Measurements from ENCODE around the gene PNLIPRP3. TPM values are rescaled to one million over a fixed set of nuclear protein-coding genes. Genes with fewer than 3 reads are reported as not detected.
A peak's percentile ranks its signal among the peaks of the same experiment; 100 is the strongest.

The PNLIPRP3 gene
- total and polyA plus RNA-seq, 10 donors, result not detected

GRCh38 chr10:116487522-116488430, 60.1 kb downstream of the PNLIPRP3 start:
- Histone ChIP-seq H3K9me3 (no peaks in the 10 kb centered on the region), H3K27ac (no peak overlapping the region), H3K4me1 (no peaks in the 10 kb centered on the region), H3K36me3 (no peaks in the 10 kb centered on the region), H3K4me3 (no peak overlapping the region), H3K27me3 (replicated peaks in 1 of 7) (peaks cover 0 to 5% (median 0%) of the 10 kb centered on the region in 7 donors)
- TF ChIP-seq POLR2A (IDR thresholded peaks at IDR 0.05), result no peak
- 82 to 100% (median 93%) methylated on average over 1 of the region's 1 CpG for WGBS, 5 donors
- intact Hi-C loops (cut with DNase I; ENCODE audit: low total_unique reads), result no loop called here
- no peak for DNase-seq

GRCh38 chr10:116489460-116489859, 61.8 kb downstream of the PNLIPRP3 start:
- WGBS, 5 donors, result 59 to 80% (median 69%) methylated on average over 2 of the region's 2 CpGs
- intact Hi-C loops (cut with DNase I; ENCODE audit: low total_unique reads), result no loop called here
- Histone ChIP-seq H3K4me3 (no peak overlapping the region), H3K9me3 (no peaks in the 10 kb centered on the region), H3K36me3 (no peaks in the 10 kb centered on the region), H3K27me3 (replicated peaks in 1 of 7) (peaks cover 0 to 5% (median 0%) of the 10 kb centered on the region in 7 donors), H3K27ac (no peak overlapping the region), H3K4me1 (no peaks in the 10 kb centered on the region)
- TF ChIP-seq POLR2A (IDR thresholded peaks at IDR 0.05) (no peak), POLR2AphosphoS5 (IDR thresholded peaks at IDR 0.05) (no peak), CTCF (IDR thresholded peaks at IDR 0.05 in 8 of 11, conservative IDR thresholded peaks at IDR 0.05 in 3 of 11) (no peak)
- no peak for DNase-seq

GRCh38 chr10:116490028-116490662, 62.5 kb downstream of the PNLIPRP3 start:
- Histone ChIP-seq H3K9me3 (no peaks in the 10 kb centered on the region), H3K27ac (no peak overlapping the region), H3K4me1 (no peaks in the 10 kb centered on the region), H3K36me3 (no peaks in the 10 kb centered on the region), H3K27me3 (replicated peaks in 1 of 7) (peaks cover 0 to 5% (median 0%) of the 10 kb centered on the region in 7 donors), H3K4me3 (no peak overlapping the region)
- DNase-seq, result no peak
- WGBS, 5 donors, result 12 to 18% (median 15%) methylated on average over 2 of the region's 2 CpGs
- intact Hi-C loops (cut with DNase I; ENCODE audit: low total_unique reads), result no loop called here
- TF ChIP-seq POLR2AphosphoS5 (IDR thresholded peaks at IDR 0.05) (no peak), CTCF (IDR thresholded peaks at IDR 0.05 in 8 of 11, conservative IDR thresholded peaks at IDR 0.05 in 3 of 11) (peak in 8 of 11 experiments; percentile 30 to 71 (median 52))

- H3K27me3 ChIP-seq (replicated peaks in 1 of 7), result no peaks in the 10 kb centered on the region
- no peak for TF ChIP-seq POLR2A (IDR thresholded peaks at IDR 0.05)
- no peak for TF ChIP-seq CTCF (IDR thresholded peaks at IDR 0.05 in 8 of 11, conservative IDR thresholded peaks at IDR 0.05 in 3 of 11)
- no peak for TF ChIP-seq POLR2AphosphoS5 (IDR thresholded peaks at IDR 0.05)
- H3K4me3 ChIP-seq, result no peak overlapping the region
- no peak for DNase-seq
- no peaks in the 10 kb centered on the region for H3K4me1 ChIP-seq
- intact Hi-C loops (cut with DNase I; ENCODE audit: low total_unique reads), result no loop called here
- WGBS, 5 donors, result 58 to 73% (median 62%) methylated on average over 8 of the region's 8 CpGs
- H3K9me3 ChIP-seq, result no peaks in the 10 kb centered on the region
- H3K36me3 ChIP-seq, result no peaks in the 10 kb centered on the region
- no peak overlapping the region for H3K27ac ChIP-seq
Measured at GRCh38 chr10:116504786-116505185, 77.1 kb downstream of the PNLIPRP3 start.

Data from spleen (tissue), 11 donors.